ENCODE results near the gene BDKRB1. TPM values are rescaled to one million over a fixed set of nuclear protein-coding genes. Genes with fewer than 3 reads are reported as not detected.

The BDKRB1 gene
- total and polyA plus RNA-seq, 2 experiments from 2014 or later = 5.5 to 12.9 TPM

DNA sequence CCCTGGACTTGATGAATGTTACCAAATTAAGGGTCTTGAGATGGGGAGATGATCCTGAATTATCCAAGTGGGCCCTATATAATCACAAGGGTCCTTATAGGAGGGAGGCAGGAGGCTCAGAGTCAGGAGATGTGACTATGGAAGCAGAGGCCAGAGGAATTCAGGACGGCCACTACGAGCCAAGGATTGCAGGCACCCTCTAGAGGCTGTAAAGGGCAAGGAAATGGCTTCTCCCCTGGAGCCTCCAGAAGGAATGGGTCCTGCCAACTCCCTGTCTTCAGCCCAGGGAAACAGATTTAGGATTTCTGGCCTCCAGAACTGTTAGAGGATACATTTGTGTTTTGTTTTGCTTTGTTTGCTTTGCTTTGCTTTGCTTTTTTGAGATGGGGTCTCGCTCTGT, 8.8 kb downstream of the BDKRB1 start:
- H3K4me2 ChIP-seq (ENCODE audit: unreplicated experiment) = no peak overlapping the region
- H3K4me3 ChIP-seq = no peak overlapping the region
- H3K27ac ChIP-seq = no peak overlapping the region
- no peaks in the 10 kb centered on the region for H3K27me3 ChIP-seq (replicated peaks; ENCODE audit: insufficient read depth)
- TF ChIP-seq EZH2phosphoT487 (IDR thresholded peaks at IDR 0.05; ENCODE audit: insufficient read depth, low read depth) (no peak), EZH2 (IDR thresholded peaks at IDR 0.05; ENCODE audit: insufficient read depth, poor library complexity, severe bottlenecking) (no peak)
- H3K4me1 ChIP-seq (ENCODE audit: insufficient read depth) = peaks cover 39% of the 10 kb centered on the region
- H3K79me2 ChIP-seq (ENCODE audit: insufficient read depth) = peaks cover 1% of the 10 kb centered on the region; the same call in 1 of the 2 replicates
- no peak overlapping the region for H2AFZ ChIP-seq
- no peaks in the 10 kb centered on the region for H3K9me3 ChIP-seq (ENCODE audit: low read depth)
- H3K9ac ChIP-seq = no peak overlapping the region
- no peaks in the 10 kb centered on the region for H3K36me3 ChIP-seq (ENCODE audit: low read depth)
- H4K20me1 ChIP-seq (ENCODE audit: insufficient read depth) = no peaks in the 10 kb centered on the region
- in situ Hi-C loops (cut with MboI) = no loop called here
- 70 to 73% methylated on average over 3 of the region's 3 CpGs for WGBS, 2 experiments (ENCODE audit: low coverage in 1 of 2, low lambda C conversion rate in 2 of 2, missing lambda C conversion rate in 2 of 2)
- peak; percentile 59 for DNase-seq
- peaks cover 41% of the 10 kb centered on the region for H3F3A ChIP-seq (ENCODE audit: insufficient read depth)
- no peaks in the 10 kb centered on the region for H3K9me2 ChIP-seq (ENCODE audit: insufficient read depth)

DNA sequence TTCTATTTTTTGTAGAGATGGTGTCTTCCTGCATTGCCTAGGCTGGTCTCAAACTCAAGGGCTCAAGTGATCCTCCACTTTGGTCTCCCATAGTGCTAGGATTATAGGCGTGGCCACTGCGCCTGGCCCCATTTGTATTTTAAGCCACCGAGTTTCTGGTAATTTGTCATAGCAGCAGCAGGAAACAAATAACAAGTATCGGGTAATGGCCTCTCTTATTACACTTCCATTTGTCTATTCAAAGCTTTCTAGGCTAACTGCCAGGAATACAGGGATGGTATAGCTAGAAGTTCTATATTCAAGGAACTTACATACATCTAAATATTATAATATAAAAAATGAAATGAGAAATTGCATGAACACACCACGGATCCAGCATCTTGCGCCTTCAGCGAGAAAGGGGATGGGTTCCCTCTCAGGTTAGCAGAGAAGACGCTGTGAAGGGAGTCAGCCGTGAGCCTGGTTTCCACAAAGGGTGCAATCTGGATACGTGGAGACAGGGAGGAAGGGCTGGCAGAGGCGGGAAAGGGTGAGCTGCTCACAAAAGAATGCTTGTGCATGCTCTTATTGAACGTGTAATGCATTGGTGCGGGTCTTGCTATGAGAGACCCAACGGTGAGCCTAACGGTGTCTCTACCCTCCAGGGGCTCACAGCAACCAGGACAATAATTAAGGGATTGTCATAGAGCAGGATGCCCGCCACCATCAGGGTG, 9.5 kb downstream of the BDKRB1 start:
- in situ Hi-C loops (cut with MboI) = no loop called here
- Histone ChIP-seq H3K79me2 (ENCODE audit: insufficient read depth) (no peaks in the 10 kb centered on the region), H3K36me3 (ENCODE audit: low read depth) (no peaks in the 10 kb centered on the region), H3F3A (ENCODE audit: insufficient read depth) (peaks cover 36% of the 10 kb centered on the region), H3K4me3 (no peak overlapping the region), H4K20me1 (ENCODE audit: insufficient read depth) (no peaks in the 10 kb centered on the region), H3K9me3 (ENCODE audit: low read depth) (no peaks in the 10 kb centered on the region), H3K9me2 (ENCODE audit: insufficient read depth) (no peaks in the 10 kb centered on the region), H3K4me2 (ENCODE audit: unreplicated experiment) (no peak overlapping the region), H3K27ac (no peak overlapping the region), H3K4me1 (ENCODE audit: insufficient read depth) (peaks cover 40% of the 10 kb centered on the region), H3K27me3 (replicated peaks; ENCODE audit: insufficient read depth) (no peaks in the 10 kb centered on the region), H2AFZ (no peak overlapping the region), H3K9ac (no peak overlapping the region)
- 76% methylated on average over 16 of the region's 16 CpGs for WGBS, 2 experiments (ENCODE audit: low coverage in 1 of 2, low lambda C conversion rate in 2 of 2, missing lambda C conversion rate in 2 of 2)
- TF ChIP-seq EZH2phosphoT487 (IDR thresholded peaks at IDR 0.05; ENCODE audit: insufficient read depth, low read depth) = no peak
- no peak for DNase-seq

DNA sequence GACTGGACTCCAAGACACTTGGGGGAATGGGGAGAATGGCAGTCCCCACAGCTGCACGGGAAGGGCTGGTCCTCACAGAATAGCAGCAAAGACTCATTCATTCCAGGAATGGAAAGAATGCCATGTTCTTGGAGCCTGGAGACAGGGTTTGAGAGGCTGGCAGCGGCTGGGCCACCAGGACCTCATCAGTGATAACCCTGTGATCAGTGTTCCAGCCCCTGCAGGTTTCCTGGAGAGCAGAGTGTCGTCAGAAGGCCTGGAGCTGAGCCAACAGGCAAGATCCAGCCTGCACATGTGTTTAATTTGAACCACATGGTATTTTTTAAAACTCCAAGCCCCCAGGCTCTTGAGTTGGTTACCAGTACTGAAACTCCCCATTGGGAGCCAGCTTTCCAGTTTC, 11.3 kb downstream of the BDKRB1 start:
- peak overlapping the region; percentile 28 for H3K4me2 ChIP-seq (ENCODE audit: unreplicated experiment)
- no peaks in the 10 kb centered on the region for H3K36me3 ChIP-seq (ENCODE audit: low read depth)

DNA sequence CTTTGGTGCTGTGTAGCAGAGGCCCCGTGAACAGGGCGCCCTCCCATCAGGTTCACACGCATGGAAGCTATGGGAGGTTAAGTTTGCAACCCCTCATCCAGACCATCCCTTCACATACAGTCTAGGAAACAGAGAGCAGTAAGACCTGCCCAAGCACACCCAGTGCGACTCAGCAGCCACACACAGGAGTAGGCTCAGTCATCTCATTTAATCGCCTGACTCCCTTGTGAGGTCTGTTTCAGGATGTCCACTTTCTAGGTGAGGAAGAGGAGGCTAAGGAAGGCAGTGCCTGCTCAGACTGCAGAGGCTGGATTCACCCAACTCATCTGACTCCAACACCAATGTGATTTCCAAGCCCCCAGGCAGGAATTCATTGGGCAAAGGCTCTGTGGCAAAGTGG, 11.9 kb downstream of the BDKRB1 start:
- H3K27ac ChIP-seq = peak overlapping the region; percentile 78
- H3F3A ChIP-seq (ENCODE audit: insufficient read depth) = peaks cover 28% of the 10 kb centered on the region
- H3K4me3 ChIP-seq = no peak overlapping the region
- no peaks in the 10 kb centered on the region for H3K27me3 ChIP-seq (replicated peaks; ENCODE audit: insufficient read depth)
- 0 out of 2 replicates have a peak, but pooled peaks cover 3% of the 10 kb centered on the region for H3K36me3 ChIP-seq (ENCODE audit: low read depth)
- in situ Hi-C loops (cut with MboI) = no loop called here
- TF ChIP-seq EZH2phosphoT487 (IDR thresholded peaks at IDR 0.05; ENCODE audit: insufficient read depth, low read depth) (no peak), EZH2 (IDR thresholded peaks at IDR 0.05; ENCODE audit: insufficient read depth, poor library complexity, severe bottlenecking) (no peak)
- H3K9me2 ChIP-seq (ENCODE audit: insufficient read depth) = no peaks in the 10 kb centered on the region
- peak overlapping the region; percentile 9 for H3K9ac ChIP-seq
- no peaks in the 10 kb centered on the region for H3K9me3 ChIP-seq (ENCODE audit: low read depth)
- 80 to 85% methylated on average over 5 of the region's 5 CpGs for WGBS, 2 experiments (ENCODE audit: low coverage in 1 of 2, low lambda C conversion rate in 2 of 2, missing lambda C conversion rate in 2 of 2)
- peak; percentile 64 for DNase-seq
- H3K79me2 ChIP-seq (ENCODE audit: insufficient read depth) = no peaks in the 10 kb centered on the region
- no peaks in the 10 kb centered on the region for H4K20me1 ChIP-seq (ENCODE audit: insufficient read depth)
- H2AFZ ChIP-seq = no peak overlapping the region
- peaks cover 30% of the 10 kb centered on the region for H3K4me1 ChIP-seq (ENCODE audit: insufficient read depth)
- H3K4me2 ChIP-seq (ENCODE audit: unreplicated experiment) = peak overlapping the region; percentile 28

More for the DNA sequence above, 11.3 kb downstream of the BDKRB1 start:
- H3F3A ChIP-seq (ENCODE audit: insufficient read depth) = peaks cover 28% of the 10 kb centered on the region
- peak overlapping the region; percentile 9; the same call in 1 of the 2 replicates for H3K9ac ChIP-seq
- peaks cover 30% of the 10 kb centered on the region for H3K4me1 ChIP-seq (ENCODE audit: insufficient read depth)
- TF ChIP-seq EZH2phosphoT487 (IDR thresholded peaks at IDR 0.05; ENCODE audit: insufficient read depth, low read depth) (no peak), EZH2 (IDR thresholded peaks at IDR 0.05; ENCODE audit: insufficient read depth, poor library complexity, severe bottlenecking) (no peak)
- H3K27ac ChIP-seq = peak overlapping the region; percentile 78
- in situ Hi-C loops (cut with MboI) = no loop called here
- H3K9me2 ChIP-seq (ENCODE audit: insufficient read depth) = no peaks in the 10 kb centered on the region
- peak; percentile 71 for DNase-seq
- 19 to 23% methylated on average over 3 of the region's 3 CpGs for WGBS, 2 experiments (ENCODE audit: low coverage in 1 of 2, low lambda C conversion rate in 2 of 2, missing lambda C conversion rate in 2 of 2)
- no peak overlapping the region for H2AFZ ChIP-seq
- no peaks in the 10 kb centered on the region for H3K27me3 ChIP-seq (replicated peaks; ENCODE audit: insufficient read depth)
- H4K20me1 ChIP-seq (ENCODE audit: insufficient read depth) = no peaks in the 10 kb centered on the region
- H3K79me2 ChIP-seq (ENCODE audit: insufficient read depth) = no peaks in the 10 kb centered on the region
- H3K4me3 ChIP-seq = no peak overlapping the region
- H3K9me3 ChIP-seq (ENCODE audit: low read depth) = no peaks in the 10 kb centered on the region

All from GM23248 (cell line).